ENCODE data around the gene HS6ST1.

HS6ST1 gene

GRCh38 chr2:128233790-128234395 is 84.8 kb downstream of the HS6ST1 start:
- peak; percentile 44 for DNase-seq

- peak; percentile 86 for DNase-seq
These were observed 85.5 kb downstream of the HS6ST1 start for GRCh38 chr2:128232965-128233789.

GRCh38 chr2:128228894-128229293 is 89.8 kb downstream of the HS6ST1 start:
- DNase-seq: no peak

GRCh38 chr2:128227862-128228261 is 90.8 kb downstream of the HS6ST1 start:
- no peak for DNase-seq

GRCh38 chr2:128219891-128220290 is 98.8 kb downstream of the HS6ST1 start:
- DNase-seq: no peak

GRCh38 chr2:128217671-128218070 is 101.0 kb downstream of the HS6ST1 start:
- DNase-seq: no peak

GRCh38 chr2:128215897-128216642 is 102.6 kb downstream of the HS6ST1 start:
- no peak for DNase-seq
